ENCODE data around the gene FOXRED1.

DNA sequence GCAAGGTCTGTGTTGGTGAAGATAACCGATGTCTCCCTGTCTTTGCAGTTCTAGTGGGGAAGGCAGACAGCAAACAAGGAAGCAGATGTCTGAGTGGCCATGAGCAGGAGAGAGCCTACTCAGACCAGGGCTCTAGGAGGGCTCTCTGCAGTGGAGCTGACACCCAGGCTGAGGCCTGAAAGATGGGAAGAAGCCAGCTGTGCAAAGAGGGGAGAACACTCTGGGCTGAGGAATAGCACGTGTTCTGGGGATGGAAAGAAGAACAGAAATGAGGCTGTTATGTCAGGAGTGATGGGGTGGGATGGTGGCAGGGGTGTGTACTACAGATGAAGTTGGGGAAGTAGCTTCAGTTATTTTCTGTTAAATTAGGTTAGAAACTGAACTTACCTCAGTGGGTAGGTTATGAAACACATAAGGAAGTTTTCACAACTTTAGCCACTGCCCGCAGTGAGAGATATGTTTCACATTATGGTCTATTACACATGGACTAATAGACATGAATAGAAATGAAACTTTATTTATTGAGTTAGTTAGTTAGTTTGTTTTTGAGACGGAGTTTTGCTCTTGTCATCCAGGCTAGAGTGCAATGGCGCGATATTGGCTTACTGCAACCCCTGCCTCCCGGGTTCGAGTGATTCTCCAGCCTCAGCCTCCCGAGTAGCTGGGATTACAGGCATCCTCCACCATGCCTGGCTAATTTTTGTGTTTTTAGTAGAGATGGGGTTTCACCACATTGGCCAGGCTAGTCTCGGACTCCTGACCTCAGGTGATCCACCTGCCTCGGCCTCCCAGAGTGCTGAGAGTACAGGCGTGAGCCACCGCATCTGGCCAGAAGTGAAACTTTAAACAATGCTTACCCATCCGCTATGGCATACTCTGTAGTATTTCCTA is 42.7 kb downstream of the FOXRED1 start:
- TF ChIP-seq EP300 (IDR thresholded peaks at IDR 0.05): no peak
- no peak for TF ChIP-seq POLR2A (IDR thresholded peaks at IDR 0.05)

All from upper lobe of left lung (tissue), 4 donors.